NT2/D1 (cell line): ENCODE measurements around the gene ADAMTS16.

Experiments used
- SUZ12 ChIP-seq: IDR thresholded peaks from 2 replicates; pipeline ENCODE4 v1.6.1; 2011; ENCODE audit not compliant: insufficient read length, insufficient read depth; ENCODE audit errors: extremely low read depth
- YY1 ChIP-seq: IDR thresholded peaks from 2 replicates; pipeline ENCODE4 v1.6.1; 2011; ENCODE audit not compliant: insufficient read length, insufficient read depth

GRCh38 chr5:5344051-5344571, 204.0 kb downstream of the ADAMTS16 start:
- TF ChIP-seq YY1 (no peak), SUZ12 (no peak)
